22Rv1 (cell line): ENCODE results near the gene RPTOR.

ENCODE experiments used
- CTCF ChIP-seq: fragments of 450-650 bp; IDR thresholded peaks from 2 replicates; pipeline ENCODE4 v1.5.1; 2017; ENCODE audit warnings: mild to moderate bottlenecking
- ZFX ChIP-seq: fragments of 450-650 bp; IDR thresholded peaks from 2 replicates; pipeline ENCODE4 v1.6.1; 2017; ENCODE audit warnings: antibody characterized with exemption, borderline replicate concordance

- no peak for TF ChIP-seq CTCF
- TF ChIP-seq ZFX: no peak
Observed at GRCh38 chr17:80989586-80989913, 444.9 kb downstream of the RPTOR start.
